Ascending aorta (tissue), 2 donors: Measurements from ENCODE around the gene ITGA11. TPM values are rescaled to one million over a fixed set of nuclear protein-coding genes. Genes with fewer than 3 reads are reported as not detected.
A peak's percentile ranks its signal among the peaks of the same experiment; 100 is the strongest.

Experiments used
- DNase-seq, 2 donors: peaks; one replicate each; pipeline ENCODE4 v3.0.0-alpha.2; 2019; ENCODE audit warnings: low spot score in 2 of 2
- H3K27ac ChIP-seq, 2 donors: fragments of 200-600 bp; sonication (generic); one replicate each; pipeline ENCODE4 v1.5.1; 2016 to 2017; ENCODE audit warnings: mild to moderate bottlenecking in 1 of 2
- H3K27me3 ChIP-seq: fragments of 200-600 bp; sonication (generic); one replicate; pipeline ENCODE4 v1.5.1; 2017
- H3K36me3 ChIP-seq, 2 donors: fragments of 200-600 bp; sonication (generic); one replicate each; pipeline ENCODE4 v1.5.1; 2016
- H3K4me1 ChIP-seq, 2 donors: fragments of 200-600 bp; sonication (generic); one replicate each; pipeline ENCODE4 v1.5.1; 2016 to 2017; ENCODE audit warnings: mild to moderate bottlenecking in 1 of 2
- H3K4me3 ChIP-seq, 2 donors: fragments of 200-600 bp; sonication (generic); one replicate each; pipeline ENCODE4 v1.5.1; 2016 to 2017; ENCODE audit warnings: mild to moderate bottlenecking in 1 of 2
- H3K9me3 ChIP-seq, 2 donors: fragments of 200-600 bp; sonication (generic); one replicate each; pipeline ENCODE4 v1.5.1; 2016
- CTCF ChIP-seq, 3 experiments: fragments of 200-600 bp in 2 of 3; fragments of 450-650 bp in 1 of 3; sonication (generic) in 2 of 3; IDR thresholded peaks; one replicate each; pipeline ENCODE4 v1.5.1; 2016 to 2019; ENCODE audit warnings: antibody characterized with exemption in 3 of 3, mild to moderate bottlenecking in 1 of 3, moderate library complexity in 1 of 3
- intact Hi-C: fragments of 100-400 bp; cut with DNase I; formaldehyde crosslinking; loops from one replicate; pipeline ENCODE4 v1.15.1; 2023
- total RNA-seq: library from RNA; depleted of rRNA; stranded (reverse); fragments of >200 nt; gene quantifications from one replicate; pipeline ENCODE4 v1.1.0, GENCODE V29; 2016

ITGA11 gene
- total RNA-seq, 1 donor from 2014 or later: 136 TPM

- H3K4me3 ChIP-seq: no peak overlapping the region
- H3K27me3 ChIP-seq: no peaks in the 10 kb centered on the region
- TF ChIP-seq CTCF (IDR thresholded peaks at IDR 0.05): no peak
- H3K4me1 ChIP-seq: peaks cover 0 to 4% of the 10 kb centered on the region in 2 donors
- peak overlapping the region; percentile 46 to 48 for H3K27ac ChIP-seq
- intact Hi-C loops: no loop called here
- H3K36me3 ChIP-seq: peaks cover 94 to 97% of the 10 kb centered on the region in 2 donors
- H3K9me3 ChIP-seq: no peaks in the 10 kb centered on the region
- no peak for DNase-seq
These were observed 112.0 kb downstream of the ITGA11 start for GRCh38 chr15:68319997-68320396.

- Histone ChIP-seq H3K27ac (peak overlapping the region; percentile 48 to 76), H3K36me3 (peaks cover 95 to 97% of the 10 kb centered on the region in 2 donors), H3K9me3 (no peaks in the 10 kb centered on the region), H3K27me3 (no peaks in the 10 kb centered on the region), H3K4me3 (no peak overlapping the region), H3K4me1 (peaks cover 0 to 4% of the 10 kb centered on the region in 2 donors)
- no peak for TF ChIP-seq CTCF (IDR thresholded peaks at IDR 0.05)
- intact Hi-C loops: no loop called here
- DNase-seq: no peak
These were observed 112.7 kb downstream of the ITGA11 start for GRCh38 chr15:68318931-68319909.

GRCh38 chr15:68318008-68318835 lies 113.7 kb downstream of the ITGA11 start:
- Histone ChIP-seq H3K4me1 (peaks cover 0 to 4% of the 10 kb centered on the region in 2 donors), H3K4me3 (no peak overlapping the region), H3K9me3 (no peaks in the 10 kb centered on the region), H3K27ac (peak overlapping the region; percentile 48 to 76), H3K27me3 (no peaks in the 10 kb centered on the region), H3K36me3 (peaks cover 94 to 97% of the 10 kb centered on the region in 2 donors)
- TF ChIP-seq CTCF (IDR thresholded peaks at IDR 0.05): no peak
- intact Hi-C loops: no loop called here
- DNase-seq: peak in 1 of 2 donors; percentile 42

GRCh38 chr15:68317281-68318007 lies 114.5 kb downstream of the ITGA11 start:
- Histone ChIP-seq H3K9me3 (no peaks in the 10 kb centered on the region), H3K27ac (peak overlapping the region; percentile 64 to 85), H3K4me1 (peaks cover 0 to 4% of the 10 kb centered on the region in 2 donors), H3K36me3 (peaks cover 92 to 97% of the 10 kb centered on the region in 2 donors), H3K27me3 (no peaks in the 10 kb centered on the region), H3K4me3 (no peak overlapping the region)
- intact Hi-C loops: no loop called here
- no peak for TF ChIP-seq CTCF (IDR thresholded peaks at IDR 0.05)
- peak in 1 of 2 donors; percentile 60 for DNase-seq
